LHCN-M2 (cell line): ENCODE data around the gene SETD5. TPM values are rescaled to one million over a fixed set of nuclear protein-coding genes. Genes with fewer than 3 reads are reported as not detected.
"Not testable (repeated sequence)": the region's sequence is repeated elsewhere in the genome, so short reads cannot be mapped to it uniquely, and the experiment has no call there.

ENCODE experiments used
- DNase-seq: peaks from one replicate; pipeline ENCODE4 v3.0.0-alpha.2; 2012; ENCODE audit warnings: low read depth
- total RNA-seq: library from RNA; depleted of rRNA; stranded (reverse); fragments of >200 nt; gene quantifications from 2 replicates; pipeline ENCODE4 v1.2.3, GENCODE V29; 2014

SETD5 gene
- total RNA-seq, 1 experiment from 2014 or later, result 51.8 TPM

GRCh38 chr3:9455596-9456131 is 58.2 kb downstream of the SETD5 start:
- DNase-seq, result no peak

DNA sequence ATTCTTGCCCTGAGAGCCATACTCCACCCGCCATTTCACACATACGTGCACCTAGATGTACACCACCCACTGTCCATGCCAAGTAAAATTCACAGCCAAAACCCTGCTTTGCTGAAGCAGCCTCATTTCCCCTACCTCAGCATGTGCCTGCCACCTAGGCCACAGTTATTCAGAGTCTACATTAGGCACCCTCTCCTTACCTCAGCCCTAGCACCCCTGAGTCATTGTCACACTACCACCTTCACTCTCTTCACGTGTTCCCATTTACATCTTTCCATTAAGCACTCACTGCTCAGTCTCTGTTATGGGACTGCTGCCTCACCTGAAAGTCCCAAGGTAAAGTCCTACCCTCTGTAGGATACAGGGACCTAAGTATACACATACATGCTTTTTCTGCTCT is 70.0 kb downstream of the SETD5 start:
- DNase-seq, result no peak

- DNase-seq, result no peak
These were observed 71.0 kb downstream of the SETD5 start for GRCh38 chr3:9468460-9468859.

GRCh38 chr3:9469986-9470385 is 72.6 kb downstream of the SETD5 start:
- no peak for DNase-seq

DNA sequence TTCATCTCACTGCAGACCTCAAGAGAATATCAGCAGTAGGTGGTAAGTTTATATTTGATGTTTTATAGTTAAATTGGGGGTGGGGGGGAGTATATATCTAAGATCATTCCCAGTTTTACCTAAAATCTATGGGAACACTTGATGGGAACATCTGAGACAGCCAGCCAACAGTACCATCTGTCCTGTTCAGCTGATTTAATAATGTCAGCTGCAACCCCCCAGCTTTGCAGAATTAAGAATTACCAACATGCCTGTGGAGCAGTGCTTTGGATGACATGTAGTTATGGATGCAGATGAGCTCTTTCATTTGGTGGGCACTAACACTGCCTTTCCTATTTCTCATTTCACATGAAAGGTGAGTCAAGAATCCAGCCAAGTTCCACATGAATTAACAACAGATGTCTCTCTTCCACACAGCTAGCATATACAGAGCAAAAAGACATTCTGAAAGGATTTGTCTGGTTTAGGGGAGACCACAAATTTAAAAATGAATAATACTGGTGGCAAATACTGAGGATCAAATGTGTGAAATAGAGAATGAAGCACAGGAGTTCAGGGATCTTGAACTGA is 76.2 kb downstream of the SETD5 start:
- no peak for DNase-seq

GRCh38 chr3:9474482-9474881 is 77.1 kb downstream of the SETD5 start:
- no peak for DNase-seq

DNA sequence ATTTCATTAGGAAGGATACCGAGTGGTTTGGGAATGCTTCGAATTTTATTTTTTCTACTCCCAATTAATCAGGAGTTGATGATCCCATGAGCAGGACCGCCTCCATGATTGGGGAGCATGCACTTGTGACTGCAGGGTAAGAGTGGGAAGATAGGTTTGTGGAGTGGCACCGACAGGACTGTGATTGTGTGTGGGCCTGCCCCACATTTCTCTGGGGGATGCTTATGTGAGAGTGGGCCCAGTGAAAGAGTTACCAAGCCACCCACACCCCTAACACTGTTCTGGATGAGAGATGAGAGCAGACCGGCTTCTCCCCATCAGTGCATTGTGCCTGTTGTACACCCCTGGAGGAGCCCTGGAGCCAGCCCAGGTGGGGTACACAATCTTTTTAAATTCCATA is 79.5 kb downstream of the SETD5 start:
- no peak for DNase-seq

GRCh38 chr3:9480265-9480664 is 82.8 kb downstream of the SETD5 start:
- no peak for DNase-seq

DNA sequence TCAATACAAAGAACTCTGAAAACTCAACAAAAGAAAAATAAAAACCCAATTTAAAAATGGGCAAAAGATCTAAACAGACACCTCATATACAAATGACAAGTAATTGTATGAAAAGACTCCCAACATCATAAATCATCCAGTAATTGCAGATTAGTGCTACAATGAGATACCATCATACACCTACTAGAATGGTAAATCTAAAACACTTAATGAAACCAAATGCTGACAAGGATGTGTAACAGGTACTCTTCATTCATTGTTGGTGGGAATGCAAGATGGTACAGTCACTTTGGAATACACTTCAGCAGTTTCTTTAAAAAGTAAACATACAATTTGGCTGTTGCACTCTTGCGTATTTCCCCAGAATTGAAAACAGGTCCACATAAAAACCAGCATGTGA is 87.8 kb downstream of the SETD5 start:
- DNase-seq, result no peak

DNA sequence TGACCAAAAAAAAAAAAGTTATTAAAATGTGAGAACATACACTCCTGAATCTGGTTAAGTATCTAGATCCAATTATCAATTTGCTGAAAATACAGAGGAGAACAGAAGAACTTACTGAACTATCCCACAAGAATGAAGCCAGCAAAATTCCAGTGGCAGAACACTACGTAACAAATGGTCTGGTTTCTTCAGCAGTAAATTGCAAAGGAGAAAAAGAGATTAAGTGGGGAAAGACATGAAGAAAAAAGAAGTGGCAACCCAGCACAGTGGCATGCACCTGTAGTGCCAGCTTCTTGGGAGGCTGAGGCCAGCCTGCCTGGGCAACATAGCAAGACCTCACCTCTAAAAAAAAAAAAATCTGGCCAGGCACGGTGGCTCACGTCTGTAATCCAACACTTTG is 94.1 kb downstream of the SETD5 start:
- no peak for DNase-seq

DNA sequence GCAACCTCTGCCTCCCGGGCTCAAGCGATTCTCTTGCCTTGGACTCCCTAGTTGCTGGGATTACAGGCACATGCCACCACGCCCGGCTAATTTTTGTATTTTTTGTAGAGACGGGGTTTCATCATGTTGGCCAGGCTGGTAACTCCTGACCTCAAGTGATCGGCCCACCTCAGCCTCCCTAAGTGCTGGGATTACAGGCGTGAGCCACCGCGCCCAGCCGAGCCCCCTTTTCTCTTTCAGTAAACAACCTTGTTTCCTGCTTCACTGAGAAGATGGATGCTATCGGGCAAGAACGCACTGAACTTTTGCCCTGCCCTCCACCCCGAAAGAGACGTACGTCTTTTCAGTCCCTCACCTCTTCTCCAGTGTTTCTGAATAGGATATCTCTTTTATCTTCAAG is 96.6 kb downstream of the SETD5 start:
- DNase-seq, result not testable (repeated sequence)

- no peak for DNase-seq
These were observed 99.5 kb downstream of the SETD5 start for GRCh38 chr3:9496893-9497292.

- peak; percentile 35 for DNase-seq
These were observed 100.6 kb downstream of the SETD5 start for GRCh38 chr3:9497821-9498565.

DNA sequence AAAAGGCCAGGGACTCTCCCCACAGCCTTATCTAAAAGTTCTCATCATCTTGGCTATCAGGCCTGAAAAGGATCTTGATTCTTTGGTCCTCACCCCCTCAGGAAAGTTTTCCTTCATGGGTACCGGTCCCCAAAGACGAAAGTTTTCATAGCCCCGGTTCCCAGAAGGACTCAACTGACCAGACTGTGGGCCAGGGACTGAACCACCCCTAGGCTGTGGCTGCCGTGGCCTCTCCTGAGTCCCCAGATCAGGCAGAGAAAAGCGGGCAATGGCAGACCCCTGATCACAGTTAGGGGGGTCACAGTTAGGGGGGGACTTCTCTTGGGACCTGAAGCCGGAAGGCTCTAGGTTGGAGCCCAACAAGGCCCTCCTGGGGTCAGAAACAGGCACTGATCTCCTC is 101.4 kb downstream of the SETD5 start:
- DNase-seq, result no peak

- DNase-seq, result no peak
These were observed 102.2 kb downstream of the SETD5 start for GRCh38 chr3:9499455-9500107.

GRCh38 chr3:9500108-9501050 is 103.0 kb downstream of the SETD5 start:
- peak; percentile 45 for DNase-seq

DNA sequence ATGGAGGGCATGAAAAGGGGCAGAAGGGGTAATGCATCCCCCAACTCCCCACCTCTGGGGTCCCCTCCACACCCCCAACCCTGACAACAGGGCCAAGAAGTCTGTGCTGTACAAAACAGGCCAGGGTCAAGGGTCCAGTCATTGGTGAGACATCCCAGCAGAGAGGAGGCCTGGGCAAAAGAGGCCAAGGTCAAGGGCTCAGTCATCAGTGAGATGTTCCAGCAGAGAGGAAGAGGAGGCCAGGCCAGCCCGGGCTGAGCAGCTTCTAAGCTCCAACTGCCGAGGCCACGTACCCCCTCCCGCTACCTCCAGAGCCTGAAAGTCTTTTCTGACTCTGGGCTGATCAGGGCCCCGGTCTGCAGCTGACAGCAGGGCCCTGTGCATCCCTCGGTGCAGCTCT is 103.8 kb downstream of the SETD5 start:
- DNase-seq, result no peak

- DNase-seq, result peak; percentile 48
These were observed 105.9 kb downstream of the SETD5 start for GRCh38 chr3:9503283-9503682.

DNA sequence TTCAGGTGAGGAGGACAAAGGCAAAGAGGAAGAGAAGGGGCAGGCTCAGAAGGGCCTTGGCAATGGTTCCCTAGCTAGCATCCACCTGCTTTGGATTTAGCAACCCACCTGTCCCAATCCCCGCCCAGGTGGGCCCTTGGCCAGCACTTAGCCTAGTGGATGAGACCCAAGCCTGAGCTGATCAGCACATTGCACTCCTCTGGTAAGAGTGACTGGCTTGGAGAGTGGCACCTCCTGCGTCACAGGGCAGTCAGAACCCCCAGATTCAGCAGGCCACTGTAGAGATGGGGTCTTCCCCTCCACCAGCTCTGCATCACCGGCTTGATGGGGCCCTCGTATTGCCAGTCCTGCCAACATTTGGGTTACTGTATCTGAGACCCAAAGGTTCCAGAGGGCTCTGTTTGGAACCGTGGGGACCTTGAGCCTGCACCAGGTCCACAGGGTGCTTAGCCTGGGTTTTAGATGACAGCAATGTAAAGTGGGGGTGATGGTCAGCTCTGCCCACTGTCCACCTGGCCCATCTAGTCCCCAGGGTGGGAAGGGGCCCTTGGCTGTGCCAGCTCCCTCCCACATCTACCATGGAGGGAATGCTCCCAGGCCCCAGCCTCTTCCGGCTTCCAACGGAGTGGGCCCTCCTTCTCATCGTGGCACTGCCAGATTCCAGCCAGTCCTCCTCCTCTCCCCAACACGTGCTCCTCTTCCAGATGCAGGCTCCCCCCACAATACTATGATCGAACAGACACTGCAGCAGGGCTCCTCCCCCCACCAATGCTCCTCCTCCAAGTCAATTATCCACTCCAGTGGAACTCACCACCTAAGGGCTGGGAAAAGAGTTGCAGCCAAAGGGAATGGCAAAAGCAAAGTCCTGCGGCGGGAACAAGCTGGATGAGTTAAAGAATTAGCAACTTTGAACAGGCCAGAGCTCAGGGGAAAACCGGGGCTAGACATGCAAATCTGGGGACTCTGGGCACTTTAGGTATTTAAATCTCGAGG is 110.5 kb downstream of the SETD5 start:
- DNase-seq, result no peak

GRCh38 chr3:9508781-9509180 is 111.4 kb downstream of the SETD5 start:
- DNase-seq, result no peak
